DND-41 (cell line): Measurements from ENCODE around the gene FLRT2.

Experiments used
- ATAC-seq: fragments of 200-7000 bp; cut with Tn5 transposase; 3 replicates; pipeline ENCODE4 v1.9.1; 2021; ENCODE audit warnings: low read depth; ENCODE audit not compliant: insufficient read depth
- DNase-seq: peaks from one replicate; pipeline ENCODE4 v3.0.0-alpha.2; 2020
- H2AFZ ChIP-seq: 2 replicates; pipeline ENCODE4 v1.6.0; 2012; ENCODE audit warnings: low read depth, low read length
- H3K27ac ChIP-seq: 2 replicates; pipeline ENCODE4 v1.5.1; 2012; ENCODE audit warnings: low read length, inconsistent platforms
- H3K27me3 ChIP-seq: fragments of 200-600 bp; sonication (generic); 2 replicates; pipeline ENCODE4 v1.6.0; 2012; ENCODE audit warnings: low read length, mild to moderate bottlenecking, inconsistent platforms; ENCODE audit not compliant: insufficient read depth, poor library complexity
- H3K36me3 ChIP-seq: 2 replicates; pipeline ENCODE4 v1.5.1; 2012; ENCODE audit warnings: low read length, inconsistent platforms; ENCODE audit not compliant: insufficient read depth
- H3K4me1 ChIP-seq: 2 replicates; pipeline ENCODE4 v1.5.1; 2012; ENCODE audit warnings: mild to moderate bottlenecking, low read length; ENCODE audit not compliant: insufficient read depth
- H3K4me2 ChIP-seq: 2 replicates; pipeline ENCODE4 v1.6.0; 2012; ENCODE audit warnings: mild to moderate bottlenecking, moderate library complexity, low read length, inconsistent platforms; ENCODE audit not compliant: insufficient read depth
- H3K4me3 ChIP-seq, 2 experiments: fragments of 200-600 bp in 1 of 2; shearing (Covaris generic) in 1 of 2; 2 replicates each; pipeline ENCODE4 v1.5.1; 2012 to 2016; ENCODE audit warnings: inconsistent platforms in 2 of 2, low read length in 2 of 2, mild to moderate bottlenecking in 2 of 2, low read depth in 1 of 2, moderate library complexity in 1 of 2
- H3K79me2 ChIP-seq: 2 replicates; pipeline ENCODE4 v1.6.0; 2012; ENCODE audit warnings: low read length, inconsistent platforms; ENCODE audit not compliant: insufficient read depth
- H3K9ac ChIP-seq: 2 replicates; pipeline ENCODE4 v1.6.0; 2012; ENCODE audit warnings: low read depth, mild to moderate bottlenecking, inconsistent platforms, low read length, moderate library complexity
- H3K9me3 ChIP-seq: 2 replicates; pipeline ENCODE4 v1.5.1; 2012; ENCODE audit warnings: low read length, moderate library complexity, mild to moderate bottlenecking, inconsistent platforms; ENCODE audit not compliant: insufficient read depth, severe bottlenecking
- H4K20me1 ChIP-seq: 2 replicates; pipeline ENCODE4 v1.6.0; 2012; ENCODE audit warnings: low read length; ENCODE audit not compliant: insufficient read depth
- EZH2 ChIP-seq: IDR thresholded peaks from 3 replicates; pipeline ENCODE4 v1.6.1; 2012; ENCODE audit warnings: borderline replicate concordance, low read depth, mild to moderate bottlenecking, moderate library complexity, low read length, inconsistent platforms; ENCODE audit not compliant: severe bottlenecking
- TF ChIP-seq, protein P1 (sequence below): IDR thresholded peaks from 2 replicates; pipeline ENCODE4 v1.5.1; 2012; ENCODE audit warnings: borderline replicate concordance, low read length, moderate library complexity, mild to moderate bottlenecking; ENCODE audit not compliant: poor library complexity, severe bottlenecking; ENCODE audit errors: extremely low read depth

Gene FLRT2

GRCh38 chr14:85527445-85528035, 2.4 kb upstream of the FLRT2 start:
- Histone ChIP-seq H3K27ac (no peak overlapping the region), H3K36me3 (no peaks in the 10 kb centered on the region), H4K20me1 (no peaks in the 10 kb centered on the region), H3K79me2 (no peaks in the 10 kb centered on the region), H3K4me1 (no peaks in the 10 kb centered on the region), H3K4me2 (no peak overlapping the region), H3K27me3 (no peaks in the 10 kb centered on the region), H3K4me3 (no peak overlapping the region), H3K9me3 (peaks cover 12% of the 10 kb centered on the region), H2AFZ (no peak overlapping the region), H3K9ac (no peak overlapping the region)
- DNase-seq (no peak), ATAC-seq (no peak)
- TF ChIP-seq, protein P1, sequence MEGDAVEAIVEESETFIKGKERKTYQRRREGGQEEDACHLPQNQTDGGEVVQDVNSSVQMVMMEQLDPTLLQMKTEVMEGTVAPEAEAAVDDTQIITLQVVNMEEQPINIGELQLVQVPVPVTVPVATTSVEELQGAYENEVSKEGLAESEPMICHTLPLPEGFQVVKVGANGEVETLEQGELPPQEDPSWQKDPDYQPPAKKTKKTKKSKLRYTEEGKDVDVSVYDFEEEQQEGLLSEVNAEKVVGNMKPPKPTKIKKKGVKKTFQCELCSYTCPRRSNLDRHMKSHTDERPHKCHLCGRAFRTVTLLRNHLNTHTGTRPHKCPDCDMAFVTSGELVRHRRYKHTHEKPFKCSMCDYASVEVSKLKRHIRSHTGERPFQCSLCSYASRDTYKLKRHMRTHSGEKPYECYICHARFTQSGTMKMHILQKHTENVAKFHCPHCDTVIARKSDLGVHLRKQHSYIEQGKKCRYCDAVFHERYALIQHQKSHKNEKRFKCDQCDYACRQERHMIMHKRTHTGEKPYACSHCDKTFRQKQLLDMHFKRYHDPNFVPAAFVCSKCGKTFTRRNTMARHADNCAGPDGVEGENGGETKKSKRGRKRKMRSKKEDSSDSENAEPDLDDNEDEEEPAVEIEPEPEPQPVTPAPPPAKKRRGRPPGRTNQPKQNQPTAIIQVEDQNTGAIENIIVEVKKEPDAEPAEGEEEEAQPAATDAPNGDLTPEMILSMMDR, result no peak
- no peak for TF ChIP-seq EZH2

DNA sequence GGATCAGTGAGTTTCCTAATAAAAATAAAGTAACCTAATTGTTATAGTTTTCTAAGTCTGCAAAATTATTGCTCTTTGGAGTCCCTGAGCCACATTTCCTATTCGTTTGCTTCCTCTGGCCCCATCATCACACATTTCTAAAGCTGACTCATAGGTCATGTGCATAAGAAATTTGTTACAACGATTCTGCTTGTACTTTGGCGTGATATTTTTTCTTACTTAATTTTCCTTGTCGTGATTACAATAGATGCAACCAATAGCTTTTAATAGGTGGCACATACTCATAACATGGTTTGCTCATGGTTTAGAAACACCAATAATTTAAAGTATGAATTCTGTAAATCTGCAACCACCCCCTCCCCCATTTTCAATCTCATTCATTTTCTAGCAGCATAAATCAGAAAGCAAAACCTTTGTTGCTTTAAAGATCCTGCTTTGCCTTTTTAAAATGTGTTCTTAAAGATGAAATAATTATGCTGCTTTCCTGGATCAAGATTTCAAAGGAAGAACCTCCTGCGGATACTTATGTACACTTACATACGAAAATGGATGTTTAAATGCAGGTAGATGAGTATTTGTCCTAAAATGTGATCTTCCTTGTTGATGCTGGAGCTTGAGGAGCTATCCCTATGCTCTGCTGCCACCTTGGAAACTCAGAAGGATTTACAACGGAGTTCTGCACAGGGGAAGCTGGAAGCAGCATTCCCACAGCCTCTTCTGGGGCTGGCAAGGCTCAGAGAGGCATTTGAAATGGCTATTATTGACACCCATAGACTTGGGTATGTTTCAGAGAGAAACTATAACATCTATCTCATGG, 1.7 kb upstream of the FLRT2 start:
- Histone ChIP-seq H3K9me3 (peaks cover 13% of the 10 kb centered on the region), H3K27me3 (no peaks in the 10 kb centered on the region), H3K36me3 (no peaks in the 10 kb centered on the region), H4K20me1 (no peaks in the 10 kb centered on the region), H3K27ac (no peak overlapping the region), H3K4me3 (no peak overlapping the region), H3K9ac (no peak overlapping the region), H3K79me2 (no peaks in the 10 kb centered on the region), H2AFZ (no peak overlapping the region), H3K4me1 (no peaks in the 10 kb centered on the region), H3K4me2 (no peak overlapping the region)
- no peak for DNase-seq
- no peak for ATAC-seq
- TF ChIP-seq EZH2, result no peak
- TF ChIP-seq, protein P1, result no peak

DNA sequence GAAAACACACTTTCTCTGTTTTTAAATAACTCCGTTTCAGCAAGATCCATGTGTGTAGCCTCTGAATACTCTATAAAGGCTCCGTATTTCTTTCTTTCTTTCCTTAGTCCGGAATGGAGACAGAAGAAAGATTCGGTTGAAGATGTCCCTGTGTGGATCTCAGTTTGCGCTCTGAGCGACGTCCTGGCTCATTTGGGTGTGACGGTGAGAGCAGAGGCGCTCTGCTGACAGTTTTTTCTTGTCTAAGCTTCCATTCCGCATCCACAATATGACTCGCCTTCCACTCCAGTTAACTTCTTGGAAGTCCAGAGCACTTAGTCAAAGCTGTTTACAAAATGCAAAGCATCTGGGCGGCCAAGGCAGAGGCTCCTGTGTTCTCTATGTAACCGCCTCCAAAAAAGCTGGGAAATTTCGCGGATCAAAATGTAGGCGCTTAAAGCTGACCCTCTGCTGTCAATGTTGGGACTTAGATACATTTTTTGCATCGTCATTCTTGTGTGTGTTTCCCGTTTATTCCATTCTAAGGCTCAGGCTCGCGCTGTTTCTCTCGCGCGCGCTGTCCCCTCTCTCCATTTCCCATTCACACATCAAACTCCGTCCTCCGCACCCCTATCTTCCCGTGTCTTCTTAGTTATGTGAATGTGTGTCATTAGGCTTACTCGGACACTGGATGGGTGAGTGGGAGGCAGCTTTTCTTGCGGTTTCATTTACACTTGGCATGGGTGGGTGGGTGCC, 880 bp upstream of the FLRT2 start:
- Histone ChIP-seq H4K20me1 (no peaks in the 10 kb centered on the region), H3K27ac (no peak overlapping the region), H3K9me3 (peaks cover 13% of the 10 kb centered on the region), H2AFZ (no peak overlapping the region), H3K36me3 (no peaks in the 10 kb centered on the region), H3K27me3 (no peaks in the 10 kb centered on the region), H3K4me2 (no peak overlapping the region), H3K79me2 (no peaks in the 10 kb centered on the region), H3K4me1 (no peaks in the 10 kb centered on the region), H3K4me3 (no peak overlapping the region), H3K9ac (no peak overlapping the region)
- DNase-seq (no peak), ATAC-seq (no peak)
- no peak for TF ChIP-seq EZH2
- TF ChIP-seq, protein P1, result no peak
